MM.1S (cell line): Measurements from ENCODE around the gene SLCO1A2.

Experiments used
- EZH2 ChIP-seq: fragments of 300-600 bp; sonication (generic); optimal IDR thresholded peaks from 2 replicates; pipeline ENCODE3; 2017; ENCODE audit warnings: low read depth, mild to moderate bottlenecking, antibody characterized with exemption, low read length, mixed read lengths
- EZH2phosphoT487 ChIP-seq: fragments of 300-600 bp; sonication (generic); IDR thresholded peaks from 2 replicates; pipeline ENCODE4 v1.6.1; 2018; ENCODE audit warnings: antibody characterized with exemption, low read length
- TF ChIP-seq, protein P1 (sequence below): fragments of 300-600 bp; sonication (generic); IDR thresholded peaks from 2 replicates; pipeline ENCODE4 v1.5.1; 2016; ENCODE audit warnings: antibody characterized with exemption, low read length, mixed read lengths

DNA sequence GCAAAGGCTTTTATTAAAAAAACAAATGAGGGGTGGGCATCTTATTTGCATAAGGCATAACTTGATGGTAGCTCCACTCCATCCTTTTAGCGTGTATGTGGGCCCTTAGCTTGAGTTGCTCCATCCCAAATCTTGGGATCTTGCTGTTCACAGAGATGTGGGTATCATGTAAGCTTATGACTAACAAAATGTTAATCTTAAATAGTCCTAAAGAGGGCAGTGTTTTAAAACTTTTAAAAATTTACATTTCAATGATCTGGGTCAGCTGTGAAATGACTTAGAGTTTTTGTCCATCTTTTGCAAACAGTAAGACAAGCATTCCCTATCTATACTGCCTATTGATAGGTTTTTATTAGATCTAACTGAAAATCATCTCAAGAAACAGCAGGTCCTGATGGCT lies 86.0 kb downstream of the SLCO1A2 start:
- TF ChIP-seq, protein P1, sequence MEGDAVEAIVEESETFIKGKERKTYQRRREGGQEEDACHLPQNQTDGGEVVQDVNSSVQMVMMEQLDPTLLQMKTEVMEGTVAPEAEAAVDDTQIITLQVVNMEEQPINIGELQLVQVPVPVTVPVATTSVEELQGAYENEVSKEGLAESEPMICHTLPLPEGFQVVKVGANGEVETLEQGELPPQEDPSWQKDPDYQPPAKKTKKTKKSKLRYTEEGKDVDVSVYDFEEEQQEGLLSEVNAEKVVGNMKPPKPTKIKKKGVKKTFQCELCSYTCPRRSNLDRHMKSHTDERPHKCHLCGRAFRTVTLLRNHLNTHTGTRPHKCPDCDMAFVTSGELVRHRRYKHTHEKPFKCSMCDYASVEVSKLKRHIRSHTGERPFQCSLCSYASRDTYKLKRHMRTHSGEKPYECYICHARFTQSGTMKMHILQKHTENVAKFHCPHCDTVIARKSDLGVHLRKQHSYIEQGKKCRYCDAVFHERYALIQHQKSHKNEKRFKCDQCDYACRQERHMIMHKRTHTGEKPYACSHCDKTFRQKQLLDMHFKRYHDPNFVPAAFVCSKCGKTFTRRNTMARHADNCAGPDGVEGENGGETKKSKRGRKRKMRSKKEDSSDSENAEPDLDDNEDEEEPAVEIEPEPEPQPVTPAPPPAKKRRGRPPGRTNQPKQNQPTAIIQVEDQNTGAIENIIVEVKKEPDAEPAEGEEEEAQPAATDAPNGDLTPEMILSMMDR: peak; percentile 38
- TF ChIP-seq EZH2phosphoT487 (no peak), EZH2 (no peak)
